Stimulated activated CD8-positive, alpha-beta memory T cell treated with anti-CD3 and anti-CD28 coated beads, Interleukin-12 subunit alpha, Interleukin-12 subunit beta, amount 100 ng/mL, for 24 hours (primary cell): ENCODE results near the gene BANP.
"Not testable (repeated sequence)": the region's sequence is repeated elsewhere in the genome, so short reads cannot be mapped to it uniquely, and the experiment has no call there.

Experiments
- DNase-seq: peaks from one replicate; pipeline ENCODE4 v3.0.0-alpha.2; 2020; ENCODE audit errors: extremely low read depth

Gene BANP

GRCh38 chr16:87950765-87951551, at the start of gene BANP:
Gene BANP (plus strand): TSS chr16:87951434. CDS start chr16:87975116, 23,682 bp downstream.
- peak; percentile 94 for DNase-seq

GRCh38 chr16:87904963-87905362, 46.3 kb upstream of the BANP start:
- DNase-seq: not testable (repeated sequence)

GRCh38 chr16:87905521-87905920, 45.7 kb upstream of the BANP start:
- not testable (repeated sequence) for DNase-seq

- not testable (repeated sequence) for DNase-seq
Observed at GRCh38 chr16:87908101-87908500, 43.1 kb upstream of the BANP start.

GRCh38 chr16:87909203-87909935, 41.9 kb upstream of the BANP start:
- DNase-seq: peak; percentile 52

GRCh38 chr16:87911106-87911763, 40.0 kb upstream of the BANP start:
- DNase-seq: not testable (repeated sequence)

GRCh38 chr16:87912691-87913090, 38.5 kb upstream of the BANP start:
- DNase-seq: not testable (repeated sequence)

- DNase-seq: not testable (repeated sequence)
Observed at GRCh38 chr16:87914021-87914725, 37.1 kb upstream of the BANP start.

GRCh38 chr16:87914812-87915211, 36.4 kb upstream of the BANP start:
- no peak for DNase-seq

- no peak for DNase-seq
Observed at GRCh38 chr16:87917503-87917902, 33.7 kb upstream of the BANP start.

- DNase-seq: no peak
Observed at GRCh38 chr16:87918338-87918737, 32.9 kb upstream of the BANP start.

GRCh38 chr16:87918866-87919680, 32.2 kb upstream of the BANP start:
- no peak for DNase-seq

GRCh38 chr16:87919681-87919994, 31.6 kb upstream of the BANP start:
- DNase-seq: no peak

- no peak for DNase-seq
Observed at GRCh38 chr16:87921236-87921773, 29.9 kb upstream of the BANP start.

GRCh38 chr16:87922250-87922871, 28.9 kb upstream of the BANP start:
- no peak for DNase-seq

- no peak for DNase-seq
Observed at GRCh38 chr16:87924041-87924810, 27.0 kb upstream of the BANP start.

GRCh38 chr16:87924811-87925670, 26.2 kb upstream of the BANP start:
- no peak for DNase-seq
